Measurements from ENCODE around the gene RAPGEF3.

RAPGEF3 gene

DNA sequence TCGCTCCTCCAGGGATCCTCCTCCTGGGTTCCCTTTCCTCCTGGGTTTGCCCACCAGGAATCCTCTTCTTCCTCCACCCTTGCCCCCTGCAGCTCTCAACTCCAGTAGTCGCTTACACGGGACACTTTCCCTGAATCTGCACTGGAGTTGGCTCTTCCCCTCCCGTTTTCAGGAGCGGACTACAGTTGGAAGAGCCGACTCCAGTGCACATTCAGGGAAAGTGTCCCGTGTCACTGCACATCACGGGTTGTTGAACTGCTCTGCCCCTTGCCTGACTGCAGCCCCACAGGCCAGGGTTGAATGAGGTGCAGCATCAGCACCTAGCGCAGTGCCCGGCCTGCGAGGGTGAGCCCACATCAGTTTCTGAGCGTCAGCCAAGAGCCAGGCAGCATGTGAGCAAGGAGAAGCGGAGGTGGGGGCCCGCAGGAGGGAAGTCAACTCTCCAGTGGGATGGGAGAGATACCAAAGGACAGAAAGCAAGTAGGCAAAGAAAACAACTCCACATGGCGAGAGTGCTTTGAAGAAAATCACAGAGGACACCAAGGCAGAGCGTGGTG lies 13.1 kb downstream of the RAPGEF3 start:
- Histone ChIP-seq H3K27me3 (ENCODE audit: control insufficient read depth, insufficient read depth, low read length) (no peaks in the 10 kb centered on the region), H3K4me2 (ENCODE audit: low read length) (peak overlapping the region; percentile 20), H3K4me3 (ENCODE audit: low read depth, low read length) (peak overlapping the region; percentile 3), H3K9ac (peak overlapping the region; percentile 59), H3K36me3 (ENCODE audit: control insufficient read depth, insufficient read depth, low read length) (no peaks in the 10 kb centered on the region), H3K4me1 (peaks cover 44% of the 10 kb centered on the region), H3K27ac (peak overlapping the region; percentile 99), H2AFZ (peak overlapping the region; percentile 54), H3K9me3 (ENCODE audit: control insufficient read depth, low read length) (no peaks in the 10 kb centered on the region), H3K79me2 (peaks cover 6% of the 10 kb centered on the region)
- TF ChIP-seq CTCF (IDR thresholded peaks at IDR 0.05): peak; percentile 5

GRCh38 chr12:47744778-47745436 lies 13.8 kb downstream of the RAPGEF3 start:
- no peaks in the 10 kb centered on the region for H3K27me3 ChIP-seq (ENCODE audit: control insufficient read depth, insufficient read depth, low read length)
- H3K27ac ChIP-seq: peak overlapping the region; percentile 99
- H3K9me3 ChIP-seq (ENCODE audit: control insufficient read depth, low read length): no peaks in the 10 kb centered on the region
- H2AFZ ChIP-seq: peak overlapping the region; percentile 54
- peaks cover 6% of the 10 kb centered on the region for H3K79me2 ChIP-seq
- peak overlapping the region; percentile 20 for H3K4me2 ChIP-seq (ENCODE audit: low read length)
- H3K4me1 ChIP-seq: peaks cover 42% of the 10 kb centered on the region
- peak overlapping the region; percentile 59 for H3K9ac ChIP-seq
- no peak for TF ChIP-seq CTCF (IDR thresholded peaks at IDR 0.05)
- H3K4me3 ChIP-seq (ENCODE audit: low read depth, low read length): peak overlapping the region; percentile 3
- H3K36me3 ChIP-seq (ENCODE audit: control insufficient read depth, insufficient read depth, low read length): no peaks in the 10 kb centered on the region

GRCh38 chr12:47744005-47744651 lies 14.6 kb downstream of the RAPGEF3 start:
- Histone ChIP-seq H2AFZ (no peak overlapping the region), H3K4me1 (peaks cover 38% of the 10 kb centered on the region), H3K9ac (peak overlapping the region; percentile 10), H3K9me3 (ENCODE audit: control insufficient read depth, low read length) (no peaks in the 10 kb centered on the region), H3K27ac (peak overlapping the region; percentile 99), H3K27me3 (ENCODE audit: control insufficient read depth, insufficient read depth, low read length) (no peaks in the 10 kb centered on the region), H3K4me2 (ENCODE audit: low read length) (no peak overlapping the region), H3K79me2 (peaks cover 6% of the 10 kb centered on the region), H3K4me3 (ENCODE audit: low read depth, low read length) (no peak overlapping the region), H3K36me3 (ENCODE audit: control insufficient read depth, insufficient read depth, low read length) (no peaks in the 10 kb centered on the region)
- peak; percentile 89 for TF ChIP-seq CTCF (IDR thresholded peaks at IDR 0.05)

- H3K27me3 ChIP-seq (ENCODE audit: control insufficient read depth, insufficient read depth, low read length): no peaks in the 10 kb centered on the region
- H3K36me3 ChIP-seq (ENCODE audit: control insufficient read depth, insufficient read depth, low read length): no peaks in the 10 kb centered on the region
- H3K9me3 ChIP-seq (ENCODE audit: control insufficient read depth, low read length): no peaks in the 10 kb centered on the region
- H3K4me3 ChIP-seq (ENCODE audit: low read depth, low read length): no peak overlapping the region
- no peak overlapping the region for H3K4me2 ChIP-seq (ENCODE audit: low read length)
- H3K9ac ChIP-seq: no peak overlapping the region
- no peak for TF ChIP-seq CTCF (IDR thresholded peaks at IDR 0.05)
- H3K27ac ChIP-seq: peak overlapping the region; percentile 99
- peaks cover 6% of the 10 kb centered on the region for H3K79me2 ChIP-seq
- H2AFZ ChIP-seq: no peak overlapping the region
- H3K4me1 ChIP-seq: peaks cover 38% of the 10 kb centered on the region
These were observed 15.3 kb downstream of the RAPGEF3 start for GRCh38 chr12:47743311-47743860.

All from parathyroid adenoma (tissue), 2 donors.